PFSK-1 (cell line): ENCODE results near the gene OR52K1.

Experiments
- FOXP2 ChIP-seq: optimal IDR thresholded peaks from 2 replicates; pipeline ENCODE3; 2011; ENCODE audit warnings: borderline replicate concordance, control low read depth, inconsistent platforms; ENCODE audit not compliant: insufficient read depth; ENCODE audit errors: extremely low read length, extremely low read depth
- POLR2AphosphoS5 ChIP-seq: IDR thresholded peaks from 2 replicates; pipeline ENCODE4 v1.6.1; 2012; ENCODE audit warnings: low read depth, mild to moderate bottlenecking, control low read depth, low read length, moderate library complexity
- SIN3A ChIP-seq: IDR thresholded peaks from 2 replicates; pipeline ENCODE4 v1.6.1; 2012; ENCODE audit warnings: mild to moderate bottlenecking, low read length, moderate library complexity, borderline replicate concordance; ENCODE audit not compliant: insufficient read depth
- TAF1 ChIP-seq: IDR thresholded peaks from 2 replicates; pipeline ENCODE4 v1.6.1; 2012; ENCODE audit warnings: low read length, control low read depth, borderline replicate concordance; ENCODE audit not compliant: insufficient read depth
- TF ChIP-seq, protein P1 (sequence below), 2 experiments: IDR thresholded peaks; 2 replicates each; pipeline versions ENCODE4 v1.6.1 to v1.8.0; 2011 to 2012; ENCODE audit warnings: low read depth in 2 of 2, low read length in 2 of 2, control low read depth in 1 of 2, inconsistent platforms in 1 of 2, mild to moderate bottlenecking in 1 of 2, moderate library complexity in 1 of 2; ENCODE audit not compliant: insufficient read depth in 1 of 2

DNA sequence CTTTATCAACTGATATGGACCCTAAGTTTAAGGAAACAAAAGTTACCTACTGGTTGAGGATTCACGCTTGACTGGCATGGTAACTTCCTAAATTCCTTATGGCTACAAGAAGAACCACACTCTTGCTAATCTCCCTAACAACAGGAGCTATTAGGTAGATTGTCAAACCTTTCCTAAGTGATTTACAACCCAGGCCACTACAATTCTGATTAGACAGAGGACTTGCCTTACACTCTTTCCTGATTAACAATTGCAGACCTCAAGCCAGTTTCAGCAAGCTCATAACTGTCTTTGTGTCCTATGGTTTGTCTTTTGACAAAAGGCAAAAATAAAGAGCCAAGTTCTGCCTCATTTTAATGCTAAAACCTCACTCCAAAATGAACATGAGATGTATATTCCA is 17.0 kb upstream of the OR52K1 start:
- no peak for TF ChIP-seq POLR2AphosphoS5
- no peak for TF ChIP-seq TAF1
- TF ChIP-seq SIN3A, result no peak
- TF ChIP-seq, protein P1, sequence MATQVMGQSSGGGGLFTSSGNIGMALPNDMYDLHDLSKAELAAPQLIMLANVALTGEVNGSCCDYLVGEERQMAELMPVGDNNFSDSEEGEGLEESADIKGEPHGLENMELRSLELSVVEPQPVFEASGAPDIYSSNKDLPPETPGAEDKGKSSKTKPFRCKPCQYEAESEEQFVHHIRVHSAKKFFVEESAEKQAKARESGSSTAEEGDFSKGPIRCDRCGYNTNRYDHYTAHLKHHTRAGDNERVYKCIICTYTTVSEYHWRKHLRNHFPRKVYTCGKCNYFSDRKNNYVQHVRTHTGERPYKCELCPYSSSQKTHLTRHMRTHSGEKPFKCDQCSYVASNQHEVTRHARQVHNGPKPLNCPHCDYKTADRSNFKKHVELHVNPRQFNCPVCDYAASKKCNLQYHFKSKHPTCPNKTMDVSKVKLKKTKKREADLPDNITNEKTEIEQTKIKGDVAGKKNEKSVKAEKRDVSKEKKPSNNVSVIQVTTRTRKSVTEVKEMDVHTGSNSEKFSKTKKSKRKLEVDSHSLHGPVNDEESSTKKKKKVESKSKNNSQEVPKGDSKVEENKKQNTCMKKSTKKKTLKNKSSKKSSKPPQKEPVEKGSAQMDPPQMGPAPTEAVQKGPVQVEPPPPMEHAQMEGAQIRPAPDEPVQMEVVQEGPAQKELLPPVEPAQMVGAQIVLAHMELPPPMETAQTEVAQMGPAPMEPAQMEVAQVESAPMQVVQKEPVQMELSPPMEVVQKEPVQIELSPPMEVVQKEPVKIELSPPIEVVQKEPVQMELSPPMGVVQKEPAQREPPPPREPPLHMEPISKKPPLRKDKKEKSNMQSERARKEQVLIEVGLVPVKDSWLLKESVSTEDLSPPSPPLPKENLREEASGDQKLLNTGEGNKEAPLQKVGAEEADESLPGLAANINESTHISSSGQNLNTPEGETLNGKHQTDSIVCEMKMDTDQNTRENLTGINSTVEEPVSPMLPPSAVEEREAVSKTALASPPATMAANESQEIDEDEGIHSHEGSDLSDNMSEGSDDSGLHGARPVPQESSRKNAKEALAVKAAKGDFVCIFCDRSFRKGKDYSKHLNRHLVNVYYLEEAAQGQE (IDR thresholded peaks at IDR 0.05; ENCODE audit: insufficient read depth in 1 of 2, low read depth in 2 of 2, low read length in 2 of 2), result no peak
- TF ChIP-seq FOXP2, result no peak
